SK-N-SH treated with all-trans-retinoic acid at 6 μM for 48 hours (cell line): ENCODE results near the gene DAB1.

Source experiments
- ATAC-seq: fragments of 200-7000 bp; cut with Tn5 transposase; 3 replicates; pipeline ENCODE4 v1.9.1; 2020; ENCODE audit warnings: mild to moderate bottlenecking, moderate library complexity
- ARNTL ChIP-seq: fragments of 450-650 bp; formaldehyde crosslinking; IDR thresholded peaks from 2 replicates; pipeline ENCODE4 v1.5.0; 2020; ENCODE audit warnings: low read depth, mild to moderate bottlenecking, moderate library complexity, borderline replicate concordance
- BACH2 ChIP-seq: fragments of 250-450 bp; sonication (Bioruptor Pico); IDR thresholded peaks from 2 replicates; pipeline ENCODE4 v1.9.0; 2021; ENCODE audit warnings: mild to moderate bottlenecking, borderline replicate concordance
- CSDC2 ChIP-seq: fragments of 250-450 bp; sonication (Bioruptor Pico); IDR thresholded peaks from 2 replicates; pipeline ENCODE4 v1.5.0; 2020; ENCODE audit warnings: mild to moderate bottlenecking, moderate library complexity
- CSRNP3 ChIP-seq: fragments of 250-450 bp; sonication (Bioruptor Pico); IDR thresholded peaks from 2 replicates; pipeline ENCODE4 v1.5.1; 2021; ENCODE audit warnings: mild to moderate bottlenecking, moderate library complexity
- ESRRG ChIP-seq: fragments of 250-450 bp; sonication (Bioruptor Pico); IDR thresholded peaks from 2 replicates; pipeline ENCODE4 v1.6.1; 2021; ENCODE audit warnings: mild to moderate bottlenecking
- ISL1 ChIP-seq: fragments of 250-450 bp; sonication (Bioruptor Pico); IDR thresholded peaks from 2 replicates; pipeline ENCODE4 v2.1.2; 2022; ENCODE audit warnings: mild to moderate bottlenecking, moderate library complexity
- OSR1 ChIP-seq: fragments of 250-450 bp; sonication (Bioruptor Pico); IDR thresholded peaks from 2 replicates; pipeline ENCODE4 v1.8.0; 2022; ENCODE audit warnings: moderate library complexity, mild to moderate bottlenecking, inconsistent platforms
- POU6F1 ChIP-seq: fragments of 250-450 bp; sonication (Bioruptor Pico); IDR thresholded peaks from 2 replicates; pipeline ENCODE4 v1.8.0; 2021; ENCODE audit warnings: low read depth, mild to moderate bottlenecking, moderate library complexity, borderline replicate concordance
- PPARA ChIP-seq: fragments of 250-450 bp; sonication (Bioruptor Pico); IDR thresholded peaks from 2 replicates; pipeline ENCODE4 v1.5.0; 2020; ENCODE audit warnings: mild to moderate bottlenecking, borderline replicate concordance
- RARB ChIP-seq: fragments of 250-450 bp; sonication (Bioruptor Pico); IDR thresholded peaks from 2 replicates; pipeline ENCODE4 v1.8.0; 2021; ENCODE audit warnings: mild to moderate bottlenecking, moderate library complexity
- TCF4 ChIP-seq: fragments of 250-450 bp; sonication (Bioruptor Pico); IDR thresholded peaks from 2 replicates; pipeline ENCODE4 v1.8.0; 2021; ENCODE audit warnings: mild to moderate bottlenecking, moderate library complexity, borderline replicate concordance
- TOX ChIP-seq: fragments of 250-450 bp; sonication (Bioruptor Pico); IDR thresholded peaks from 2 replicates; pipeline ENCODE4 v1.8.0; 2021; ENCODE audit warnings: mild to moderate bottlenecking, moderate library complexity, borderline replicate concordance
- ZC3H10 ChIP-seq: fragments of 250-450 bp; sonication (Bioruptor Pico); IDR thresholded peaks from 2 replicates; pipeline ENCODE4 v1.5.1; 2021; ENCODE audit warnings: mild to moderate bottlenecking, moderate library complexity
- ZFP30 ChIP-seq: fragments of 450-650 bp; formaldehyde crosslinking; IDR thresholded peaks from 2 replicates; pipeline ENCODE4 v1.5.0; 2022; ENCODE audit warnings: mild to moderate bottlenecking, moderate library complexity
- TF ChIP-seq, protein P1 (sequence below): fragments of 250-450 bp; sonication (Bioruptor Pico); IDR thresholded peaks from 2 replicates; pipeline ENCODE4 v1.5.0; 2020; ENCODE audit warnings: mild to moderate bottlenecking, moderate library complexity

The DAB1 gene

GRCh38 chr1:56952501-56952900 lies 471.4 kb downstream of the DAB1 start:
- TF ChIP-seq TOX (CRISPR knock-in tag) (no peak), ESRRG (CRISPR knock-in tag) (no peak), PPARA (no peak), ISL1 (CRISPR knock-in tag) (no peak), OSR1 (CRISPR knock-in tag) (no peak), CSRNP3 (CRISPR knock-in tag) (no peak), POU6F1 (no peak), ZC3H10 (CRISPR knock-in tag) (no peak), CSDC2 (CRISPR knock-in tag) (no peak)
- ATAC-seq: no peak

- TF ChIP-seq TCF4 (no peak), ZFP30 (CRISPR knock-in tag) (no peak), BACH2 (no peak), ARNTL (CRISPR knock-in tag) (no peak), CSDC2 (CRISPR knock-in tag) (no peak), OSR1 (CRISPR knock-in tag) (no peak), POU6F1 (no peak), TOX (CRISPR knock-in tag) (no peak), RARB (CRISPR knock-in tag) (no peak)
- TF ChIP-seq, protein P1, sequence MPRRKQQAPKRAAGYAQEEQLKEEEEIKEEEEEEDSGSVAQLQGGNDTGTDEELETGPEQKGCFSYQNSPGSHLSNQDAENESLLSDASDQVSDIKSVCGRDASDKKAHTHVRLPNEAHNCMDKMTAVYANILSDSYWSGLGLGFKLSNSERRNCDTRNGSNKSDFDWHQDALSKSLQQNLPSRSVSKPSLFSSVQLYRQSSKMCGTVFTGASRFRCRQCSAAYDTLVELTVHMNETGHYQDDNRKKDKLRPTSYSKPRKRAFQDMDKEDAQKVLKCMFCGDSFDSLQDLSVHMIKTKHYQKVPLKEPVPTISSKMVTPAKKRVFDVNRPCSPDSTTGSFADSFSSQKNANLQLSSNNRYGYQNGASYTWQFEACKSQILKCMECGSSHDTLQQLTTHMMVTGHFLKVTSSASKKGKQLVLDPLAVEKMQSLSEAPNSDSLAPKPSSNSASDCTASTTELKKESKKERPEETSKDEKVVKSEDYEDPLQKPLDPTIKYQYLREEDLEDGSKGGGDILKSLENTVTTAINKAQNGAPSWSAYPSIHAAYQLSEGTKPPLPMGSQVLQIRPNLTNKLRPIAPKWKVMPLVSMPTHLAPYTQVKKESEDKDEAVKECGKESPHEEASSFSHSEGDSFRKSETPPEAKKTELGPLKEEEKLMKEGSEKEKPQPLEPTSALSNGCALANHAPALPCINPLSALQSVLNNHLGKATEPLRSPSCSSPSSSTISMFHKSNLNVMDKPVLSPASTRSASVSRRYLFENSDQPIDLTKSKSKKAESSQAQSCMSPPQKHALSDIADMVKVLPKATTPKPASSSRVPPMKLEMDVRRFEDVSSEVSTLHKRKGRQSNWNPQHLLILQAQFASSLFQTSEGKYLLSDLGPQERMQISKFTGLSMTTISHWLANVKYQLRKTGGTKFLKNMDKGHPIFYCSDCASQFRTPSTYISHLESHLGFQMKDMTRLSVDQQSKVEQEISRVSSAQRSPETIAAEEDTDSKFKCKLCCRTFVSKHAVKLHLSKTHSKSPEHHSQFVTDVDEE (CRISPR knock-in tag): no peak
- ATAC-seq: no peak
Measured at GRCh38 chr1:56948403-56949023, 475.3 kb downstream of the DAB1 start.
